Measurements from ENCODE around the gene ZFP62. TPM values are rescaled to one million over a fixed set of nuclear protein-coding genes. Genes with fewer than 3 reads are reported as not detected.
A peak's percentile ranks its signal among the peaks of the same experiment; 100 is the strongest.

The ZFP62 gene
- total RNA-seq, 1 donor from 2014 or later: 30.2 TPM

GRCh38 chr5:180810959-180811622 lies 50.0 kb downstream of the ZFP62 start:
- TF ChIP-seq CTCF (IDR thresholded peaks at IDR 0.05; ENCODE audit: unreplicated experiment): no peak
- DNase-seq (ENCODE audit: low spot score): peak; percentile 50
- peak overlapping the region; percentile 93 for H3K27ac Mint-ChIP-seq (ENCODE audit: unreplicated experiment)
- peaks cover 11% of the 10 kb centered on the region for H3K27me3 Mint-ChIP-seq (ENCODE audit: unreplicated experiment)
- peaks cover 12% of the 10 kb centered on the region for H3K36me3 Mint-ChIP-seq (ENCODE audit: low read depth, unreplicated experiment)
- H3K9me3 Mint-ChIP-seq (ENCODE audit: unreplicated experiment): no peaks in the 10 kb centered on the region
- H3K4me3 Mint-ChIP-seq (ENCODE audit: unreplicated experiment): peak overlapping the region; percentile 91
- H3K4me1 Mint-ChIP-seq (ENCODE audit: unreplicated experiment): peaks cover 74% of the 10 kb centered on the region

GRCh38 chr5:180810210-180810958 lies 50.7 kb downstream of the ZFP62 start:
- Mint-ChIP-seq H3K27me3 (ENCODE audit: unreplicated experiment) (peaks cover 11% of the 10 kb centered on the region), H3K4me1 (ENCODE audit: unreplicated experiment) (peaks cover 70% of the 10 kb centered on the region)
- no peak for TF ChIP-seq CTCF (IDR thresholded peaks at IDR 0.05; ENCODE audit: unreplicated experiment)

GRCh38 chr5:180809403-180810209 lies 51.5 kb downstream of the ZFP62 start:
- H3K4me1 Mint-ChIP-seq (ENCODE audit: unreplicated experiment): peaks cover 71% of the 10 kb centered on the region
- TF ChIP-seq CTCF (IDR thresholded peaks at IDR 0.05; ENCODE audit: unreplicated experiment): no peak
- peaks cover 15% of the 10 kb centered on the region for H3K36me3 Mint-ChIP-seq (ENCODE audit: low read depth, unreplicated experiment)
- H3K4me3 Mint-ChIP-seq (ENCODE audit: unreplicated experiment): peak overlapping the region; percentile 91
- DNase-seq (ENCODE audit: low spot score): peak; percentile 87
- H3K9me3 Mint-ChIP-seq (ENCODE audit: unreplicated experiment): no peaks in the 10 kb centered on the region
- peaks cover 14% of the 10 kb centered on the region for H3K27me3 Mint-ChIP-seq (ENCODE audit: unreplicated experiment)
- H3K27ac Mint-ChIP-seq (ENCODE audit: unreplicated experiment): peak overlapping the region; percentile 95

More at GRCh38 chr5:180810210-180810958, 50.7 kb downstream of the ZFP62 start:
- DNase-seq (ENCODE audit: low spot score): peak; percentile 94
- Mint-ChIP-seq H3K9me3 (ENCODE audit: unreplicated experiment) (no peaks in the 10 kb centered on the region), H3K27ac (ENCODE audit: unreplicated experiment) (peak overlapping the region; percentile 95), H3K4me3 (ENCODE audit: unreplicated experiment) (peak overlapping the region; percentile 89), H3K36me3 (ENCODE audit: low read depth, unreplicated experiment) (peaks cover 15% of the 10 kb centered on the region)

GRCh38 chr5:180808461-180809000 lies 52.5 kb downstream of the ZFP62 start:
- H3K9me3 Mint-ChIP-seq (ENCODE audit: unreplicated experiment): no peaks in the 10 kb centered on the region
- H3K4me1 Mint-ChIP-seq (ENCODE audit: unreplicated experiment): peaks cover 72% of the 10 kb centered on the region
- no peak for DNase-seq (ENCODE audit: low spot score)
- no peak for TF ChIP-seq CTCF (IDR thresholded peaks at IDR 0.05; ENCODE audit: unreplicated experiment)
- H3K4me3 Mint-ChIP-seq (ENCODE audit: unreplicated experiment): peak overlapping the region; percentile 91
- peaks cover 15% of the 10 kb centered on the region for H3K36me3 Mint-ChIP-seq (ENCODE audit: low read depth, unreplicated experiment)
- peaks cover 14% of the 10 kb centered on the region for H3K27me3 Mint-ChIP-seq (ENCODE audit: unreplicated experiment)
- peak overlapping the region; percentile 76 for H3K27ac Mint-ChIP-seq (ENCODE audit: unreplicated experiment)

Data from endothelial cell (in vitro differentiated cells).